NK-92 treated with Interleukin-12 subunit alpha and Interleukin-12 subunit beta, amount 100 ng/mL, for 24 hours (cell line): ENCODE results near the gene NSMF.

Source experiments
- DNase-seq: peaks from one replicate; lab custom pipeline; 2025; lab: John Stamatoyannopoulos, UW

NSMF gene

GRCh38 chr9:137447722-137448601, 11.2 kb downstream of the NSMF start:
- DNase-seq = no peak

GRCh38 chr9:137446851-137447471, 12.2 kb downstream of the NSMF start:
- no peak for DNase-seq

DNA sequence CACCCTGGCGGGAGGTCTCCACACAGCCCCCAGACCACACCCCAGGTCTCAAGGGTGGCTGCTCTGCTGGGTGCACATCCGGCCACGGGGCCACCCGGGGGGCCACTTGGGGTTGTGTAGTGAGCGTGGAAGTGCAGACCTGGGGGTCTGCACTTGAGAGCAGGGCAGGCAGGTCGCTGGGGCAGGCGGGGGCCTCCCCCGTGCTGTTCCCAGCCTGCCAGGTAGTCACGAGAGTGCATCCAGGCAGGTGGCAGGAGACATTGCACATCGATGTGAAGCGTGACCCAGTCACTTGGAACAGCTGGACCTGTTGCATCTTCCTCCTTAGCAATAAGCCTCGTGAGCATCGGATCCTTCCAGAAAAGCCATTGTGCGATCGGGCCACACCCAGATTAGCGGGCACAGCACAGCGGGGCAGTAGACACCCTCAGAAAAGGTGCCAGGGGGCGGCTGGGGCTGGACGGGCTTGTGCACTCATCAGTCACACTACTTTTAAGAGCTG, 13.2 kb downstream of the NSMF start:
- DNase-seq = no peak

- peak; percentile 50 for DNase-seq
Measured at GRCh38 chr9:137445275-137445807, 13.8 kb downstream of the NSMF start.

DNA sequence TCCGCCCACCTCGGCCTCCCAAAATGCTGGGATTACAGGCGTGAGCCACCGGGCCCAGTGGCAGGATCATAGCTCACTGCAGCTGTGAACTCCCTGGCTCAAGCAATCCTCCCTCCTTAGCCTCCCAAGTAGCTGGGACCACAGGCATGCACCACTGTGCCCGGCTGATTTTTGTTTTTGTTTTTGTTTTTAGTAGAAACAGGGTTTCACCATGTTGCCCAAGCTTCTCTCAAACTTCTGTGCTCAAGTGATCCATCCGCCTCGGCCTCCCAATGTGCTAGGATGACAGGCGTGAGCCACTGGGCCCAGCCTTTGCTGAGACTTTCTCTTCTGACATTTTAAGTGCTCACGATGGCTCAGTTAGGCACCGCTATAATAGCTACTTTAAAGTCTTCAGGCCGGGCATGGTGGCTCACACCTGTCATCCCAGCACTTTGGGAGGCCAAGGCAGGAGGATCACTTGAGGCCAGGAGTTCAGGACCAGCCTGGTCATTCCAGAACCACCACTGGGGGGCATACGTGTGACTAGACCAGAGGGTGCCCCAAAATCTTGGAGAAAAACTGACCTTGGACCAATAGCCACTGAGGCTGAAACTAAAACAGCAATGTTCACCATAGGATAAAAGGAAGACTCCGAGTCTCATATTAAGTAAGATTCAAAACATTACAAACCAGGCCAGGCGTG, 14.9 kb downstream of the NSMF start:
- no peak for DNase-seq

GRCh38 chr9:137441935-137442321, 17.2 kb downstream of the NSMF start:
- DNase-seq = no peak

DNA sequence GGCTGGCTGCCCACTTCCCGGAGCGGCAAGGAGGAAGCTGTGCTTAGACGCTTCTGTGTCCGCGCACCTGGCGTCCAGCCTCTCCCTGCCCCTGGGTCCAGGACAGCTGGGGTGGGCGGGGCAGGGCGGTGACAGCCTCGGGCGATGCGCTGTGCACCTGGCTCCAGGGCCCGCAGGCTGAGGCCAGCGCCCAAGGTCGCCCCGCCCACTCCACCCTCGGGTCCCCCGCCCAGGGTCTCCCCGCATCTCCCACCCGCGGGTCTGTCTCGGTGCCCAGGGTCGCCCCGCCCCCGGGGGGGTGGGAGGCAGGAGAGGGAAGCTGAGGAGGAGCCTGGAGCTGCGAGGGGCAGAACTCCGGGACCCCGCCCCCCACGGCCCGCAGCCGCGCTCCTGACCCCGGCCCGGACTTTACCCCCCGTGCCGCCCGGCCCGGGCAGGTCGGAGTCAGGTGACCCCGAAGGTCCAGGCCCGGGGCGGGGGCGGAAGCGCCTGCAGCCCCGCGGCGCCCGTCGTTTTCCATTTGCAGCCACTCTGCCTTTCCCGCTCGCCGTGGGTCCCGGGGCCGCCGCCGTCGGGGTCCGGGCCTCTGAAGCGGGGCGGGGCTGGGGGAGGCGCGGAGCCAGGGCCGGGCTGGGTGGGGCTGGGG, 17.7 kb downstream of the NSMF start, which contains the start of gene ENTPD8:
ENTPD8 (minus strand) TSS at position 69 of the 646 bp plus-strand sequence. CDS start 3,072 bp downstream, outside the sequence.
- DNase-seq = no peak

DNA sequence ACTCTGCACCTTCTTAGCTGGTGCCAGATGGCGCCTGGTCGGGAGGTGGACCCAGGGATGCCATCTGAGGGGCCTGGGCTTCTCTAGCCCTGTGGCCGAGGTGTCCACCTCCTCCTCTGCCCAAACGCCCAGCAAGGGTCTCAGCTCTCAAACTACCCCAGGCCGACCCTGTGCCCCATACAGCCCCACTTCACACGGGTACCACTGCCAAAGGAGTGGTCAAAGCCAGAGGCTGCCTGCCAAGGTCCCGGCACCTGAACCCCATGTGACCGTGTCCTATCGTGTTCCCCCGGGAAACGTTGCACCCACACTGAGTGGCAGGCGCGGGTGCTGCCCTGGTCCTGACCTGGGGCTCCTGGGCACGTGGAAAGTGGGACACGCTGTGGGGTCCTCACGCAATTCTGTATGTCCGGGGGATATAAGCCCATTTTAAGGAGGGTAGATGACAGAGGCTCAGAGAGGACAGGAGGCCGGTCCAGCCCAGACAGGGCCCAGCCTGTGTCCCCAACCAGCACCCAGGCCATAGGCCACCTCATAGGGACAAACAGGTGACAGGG, 19.9 kb downstream of the NSMF start:
- DNase-seq = no peak

- DNase-seq = no peak
Measured at GRCh38 chr9:137438591-137439157, 20.5 kb downstream of the NSMF start.

- DNase-seq = no peak
Measured at GRCh38 chr9:137437691-137438590, 21.2 kb downstream of the NSMF start.

DNA sequence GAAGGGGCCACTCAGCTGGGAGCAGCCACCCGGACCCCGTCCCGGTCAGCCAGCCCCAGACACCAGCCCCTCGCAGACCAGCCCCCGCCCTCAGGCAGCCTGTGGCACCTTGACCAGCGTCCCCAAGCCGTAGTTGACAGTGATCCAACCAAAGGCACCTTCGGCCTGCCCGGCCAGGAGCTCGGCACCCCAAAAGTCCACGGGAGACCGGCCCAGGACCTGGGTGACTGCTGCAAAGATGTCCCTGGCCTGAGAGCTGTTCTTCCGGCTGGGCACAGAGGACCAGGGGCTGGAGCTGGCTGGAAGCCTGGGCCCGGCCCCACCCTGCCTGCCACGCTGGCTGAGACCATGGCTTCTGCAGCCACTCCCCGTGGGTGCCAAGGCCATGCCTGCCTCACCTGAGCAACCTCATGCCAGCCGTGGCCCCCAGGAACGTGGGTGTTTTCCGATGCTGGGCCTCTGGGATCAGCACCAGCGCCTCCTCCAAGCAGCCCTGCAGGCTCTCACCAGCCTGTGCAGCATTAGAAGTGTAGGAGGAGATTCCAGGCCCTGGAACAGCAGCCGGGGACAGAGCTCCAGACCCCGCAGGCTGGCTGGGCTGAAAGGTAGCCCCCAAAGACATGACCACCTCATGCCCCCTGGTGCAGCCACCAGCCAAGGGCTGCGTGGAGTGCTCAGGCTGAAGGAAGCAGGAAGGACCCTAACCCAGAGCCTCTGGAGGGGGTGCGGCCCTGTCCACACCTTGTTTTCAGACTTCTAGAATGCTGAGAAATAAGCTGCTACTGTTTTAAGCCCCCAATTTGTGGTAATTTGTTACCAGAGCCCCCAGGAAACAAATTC, 22.2 kb downstream of the NSMF start:
- no peak for DNase-seq

DNA sequence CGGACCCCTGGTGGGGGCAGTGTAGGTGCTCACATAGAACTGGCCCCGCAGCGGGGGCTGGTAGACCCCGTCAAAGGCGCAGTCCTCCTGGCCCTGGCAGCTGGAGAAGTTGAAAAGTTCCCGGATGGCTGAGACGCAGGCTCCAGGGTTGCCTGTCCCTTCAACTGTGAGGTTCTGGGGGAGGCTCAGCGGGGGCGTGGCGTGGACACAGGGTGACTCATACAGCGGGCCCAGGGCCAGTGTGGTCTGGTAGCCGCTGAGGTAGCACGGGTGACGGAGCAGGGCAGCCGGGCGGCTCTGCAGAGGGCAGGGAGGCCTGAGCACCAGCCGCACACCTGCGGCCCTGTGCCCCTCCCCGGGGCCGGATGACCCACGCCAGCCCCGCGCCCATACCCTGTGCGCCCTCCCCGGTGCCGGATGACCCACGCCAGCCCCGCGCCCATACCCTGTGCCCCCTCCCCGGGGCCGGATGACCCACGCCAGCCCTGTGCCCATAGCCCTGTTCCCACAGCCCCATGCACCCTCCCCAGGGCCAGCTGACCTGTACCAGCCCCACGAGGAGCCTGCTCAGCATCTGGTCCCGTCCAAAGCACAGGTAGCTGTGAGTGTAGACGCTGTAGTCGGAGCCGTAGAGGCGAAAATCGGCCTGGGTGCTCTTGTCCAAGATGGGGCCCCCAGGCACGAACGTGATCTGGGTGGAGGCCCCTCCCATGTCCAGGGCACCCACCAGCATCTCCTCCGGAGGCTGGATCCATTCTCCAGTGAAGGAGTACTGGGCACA, 23.0 kb downstream of the NSMF start:
- DNase-seq = no peak

DNA sequence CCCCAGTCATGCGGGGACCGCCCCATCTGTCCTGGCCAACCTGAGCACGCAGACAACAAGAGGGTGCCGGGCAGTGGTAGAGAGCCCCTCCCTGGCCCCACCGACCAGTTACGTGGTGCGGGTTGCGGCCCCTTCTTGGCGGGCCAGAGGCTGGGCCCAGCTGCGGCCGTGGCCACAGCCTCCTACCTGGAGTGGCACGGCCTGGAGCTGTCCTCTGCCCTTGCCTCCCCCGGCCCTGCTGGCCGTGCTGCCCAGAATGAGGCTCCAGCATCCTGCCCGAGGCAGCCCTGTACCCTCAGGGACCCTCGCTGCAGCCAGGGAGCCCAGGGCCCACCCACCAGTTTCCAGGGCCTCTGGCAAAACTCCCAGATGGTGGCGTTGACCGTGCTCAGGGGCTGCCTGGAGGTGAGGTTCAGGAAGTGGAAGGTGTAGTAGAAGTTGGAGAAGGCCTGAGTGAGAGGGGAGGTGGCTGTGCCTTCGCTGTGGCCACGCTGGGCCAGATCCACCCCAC, 23.7 kb downstream of the NSMF start:
- DNase-seq = no peak

- DNase-seq = no peak
Measured at GRCh38 chr9:137434498-137435380, 24.4 kb downstream of the NSMF start.

GRCh38 chr9:137433916-137434431, 25.2 kb downstream of the NSMF start:
- DNase-seq = no peak

DNA sequence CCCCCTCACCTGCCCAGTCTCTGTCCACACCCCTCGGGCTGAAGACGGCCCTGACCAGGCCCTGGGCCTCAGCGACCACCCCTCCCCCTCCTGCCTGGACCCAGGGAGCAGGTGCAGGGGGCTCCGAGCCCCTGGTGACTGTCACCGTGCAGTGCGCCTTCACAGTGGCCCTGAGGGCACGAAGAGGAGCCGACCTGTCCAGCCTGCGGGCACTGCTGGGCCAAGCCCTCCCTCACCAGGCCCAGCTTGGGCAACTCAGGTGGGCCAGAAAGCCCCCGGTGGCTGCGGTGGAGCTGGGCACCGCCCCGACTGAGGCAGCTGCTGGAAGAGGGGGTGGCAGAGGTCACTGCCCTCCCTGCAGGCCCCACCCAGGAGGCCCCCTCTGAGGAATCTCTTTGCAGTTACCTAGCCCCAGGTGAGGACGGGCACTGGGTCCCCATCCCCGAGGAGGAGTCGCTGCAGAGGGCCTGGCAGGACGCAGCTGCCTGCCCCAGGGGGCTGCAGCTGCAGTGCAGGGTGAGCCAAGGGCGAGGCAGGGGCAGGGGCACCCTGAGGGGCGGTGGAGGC, 25.7 kb downstream of the NSMF start:
- DNase-seq = no peak
